Spinal cord (tissue), 10 donors: ENCODE results near the gene HOXD11. TPM values are rescaled to one million over a fixed set of nuclear protein-coding genes. Genes with fewer than 3 reads are reported as not detected.
A peak's percentile ranks its signal among the peaks of the same experiment; 100 is the strongest.

Source experiments
- DNase-seq, 6 donors: peaks; one replicate each; pipeline versions ENCODE4 v3.0.0 to v3.0.0-alpha.2; 2013 to 2015; ENCODE audit warnings: low spot score in 6 of 6, low read depth in 4 of 6
- H3K27ac ChIP-seq: one replicate; pipeline ENCODE4 v1.5.1; 2013; ENCODE audit warnings: low read depth, low read length, control low read depth
- H3K27me3 ChIP-seq: one replicate; pipeline ENCODE4 v1.6.1; 2013; ENCODE audit warnings: low read length; ENCODE audit not compliant: control insufficient read depth, insufficient read depth
- H3K36me3 ChIP-seq: one replicate; pipeline ENCODE4 v1.6.1; 2013; ENCODE audit warnings: low read length; ENCODE audit not compliant: control insufficient read depth, insufficient read depth
- H3K4me1 ChIP-seq: one replicate; pipeline ENCODE4 v1.6.1; 2013; ENCODE audit warnings: low read length; ENCODE audit not compliant: control insufficient read depth, insufficient read depth
- H3K4me3 ChIP-seq: one replicate; pipeline ENCODE4 v1.5.1; 2013; ENCODE audit warnings: low read depth, low read length, control low read depth
- H3K9me3 ChIP-seq: one replicate; pipeline ENCODE4 v1.6.1; 2013; ENCODE audit warnings: low read length; ENCODE audit not compliant: control insufficient read depth, insufficient read depth
- WGBS: methylation state at CpG from one replicate; pipeline ENCODE4 v1.1.5; 2013; ENCODE audit warnings: missing lambda C conversion rate; ENCODE audit not compliant: insufficient coverage; 5-methylcytosine and 5-hydroxymethylcytosine counted together
- polyA plus RNA-seq, 2 donors: library from polyadenylated mRNA; unstranded; fragments of 120-200 nt; gene quantifications; one replicate each; pipeline ENCODE4 v1.2.1, GENCODE V29; 2013; ENCODE audit not compliant: insufficient read length in 2 of 2
- total RNA-seq, 2 donors: library from RNA; depleted of rRNA in 1 of 2; stranded (reverse); fragments of 120-200 nt in 1 of 2; fragments of >200 nt in 1 of 2; gene quantifications; one replicate each; pipeline versions ENCODE4 v1.2.3 to v1.2.4, GENCODE V29; 2013 to 2014
- donor health status: healthy.

HOXD11 gene
- total and polyA plus RNA-seq, 4 donors = 0.39 to 1.4 (median 0.51) TPM; not detected in 1

- DNase-seq = peak in 2 of 6 donors; percentile 47 to 84
- H3K27me3 ChIP-seq = no peaks in the 10 kb centered on the region
- H3K9me3 ChIP-seq = no peaks in the 10 kb centered on the region
- H3K4me3 ChIP-seq = peak overlapping the region; percentile 84
- peaks cover 36% of the 10 kb centered on the region for H3K4me1 ChIP-seq
- peak overlapping the region; percentile 91 for H3K27ac ChIP-seq
- WGBS = 4% methylated on average over 11 of the region's 14 CpGs
- H3K36me3 ChIP-seq = peaks cover 7% of the 10 kb centered on the region
Observed at GRCh38 chr2:176138526-176138922, 31.4 kb downstream of the HOXD11 start.

DNA sequence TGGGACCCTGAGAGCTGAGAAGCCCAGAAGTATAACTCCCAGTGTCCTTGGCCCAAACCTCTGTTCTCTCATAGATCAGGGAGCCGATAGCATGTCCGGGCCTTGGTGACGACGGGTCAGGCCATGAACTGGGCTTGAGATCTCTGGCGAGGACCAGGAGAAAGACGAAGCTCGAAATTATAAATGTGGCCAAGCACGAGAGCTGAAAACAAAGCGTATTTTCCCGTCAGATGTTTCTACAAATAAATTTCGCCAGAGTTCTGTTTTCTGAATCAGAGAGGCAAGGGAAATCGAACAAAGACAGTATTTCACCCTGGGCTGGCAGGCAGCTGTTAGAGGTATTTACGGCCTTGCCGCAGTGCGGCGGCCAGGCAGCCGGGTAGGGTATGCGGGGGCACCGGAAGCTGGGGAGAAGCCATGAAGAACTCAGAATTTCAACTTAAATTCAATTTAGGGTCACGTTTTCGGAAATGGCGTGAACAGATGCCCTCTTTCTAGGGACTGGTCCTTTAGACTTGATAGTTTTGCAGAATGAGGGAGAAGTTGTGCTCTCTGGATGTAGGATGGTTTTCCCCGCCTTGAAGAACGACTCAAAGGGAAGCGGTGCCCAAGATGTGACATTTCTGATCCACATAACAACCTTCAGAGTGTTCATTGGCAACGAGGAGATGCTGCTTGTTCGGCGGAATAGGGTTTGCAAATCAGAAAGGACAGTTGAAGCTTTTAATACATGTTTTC, 32.0 kb downstream of the HOXD11 start:
- Histone ChIP-seq H3K27ac (peak overlapping the region; percentile 91), H3K4me3 (peak overlapping the region; percentile 84), H3K36me3 (peaks cover 7% of the 10 kb centered on the region), H3K4me1 (peaks cover 36% of the 10 kb centered on the region), H3K27me3 (no peaks in the 10 kb centered on the region), H3K9me3 (no peaks in the 10 kb centered on the region)
- 11% methylated on average over 25 of the region's 28 CpGs for WGBS
- DNase-seq = peak in 2 of 6 donors; percentile 66 to 88

DNA sequence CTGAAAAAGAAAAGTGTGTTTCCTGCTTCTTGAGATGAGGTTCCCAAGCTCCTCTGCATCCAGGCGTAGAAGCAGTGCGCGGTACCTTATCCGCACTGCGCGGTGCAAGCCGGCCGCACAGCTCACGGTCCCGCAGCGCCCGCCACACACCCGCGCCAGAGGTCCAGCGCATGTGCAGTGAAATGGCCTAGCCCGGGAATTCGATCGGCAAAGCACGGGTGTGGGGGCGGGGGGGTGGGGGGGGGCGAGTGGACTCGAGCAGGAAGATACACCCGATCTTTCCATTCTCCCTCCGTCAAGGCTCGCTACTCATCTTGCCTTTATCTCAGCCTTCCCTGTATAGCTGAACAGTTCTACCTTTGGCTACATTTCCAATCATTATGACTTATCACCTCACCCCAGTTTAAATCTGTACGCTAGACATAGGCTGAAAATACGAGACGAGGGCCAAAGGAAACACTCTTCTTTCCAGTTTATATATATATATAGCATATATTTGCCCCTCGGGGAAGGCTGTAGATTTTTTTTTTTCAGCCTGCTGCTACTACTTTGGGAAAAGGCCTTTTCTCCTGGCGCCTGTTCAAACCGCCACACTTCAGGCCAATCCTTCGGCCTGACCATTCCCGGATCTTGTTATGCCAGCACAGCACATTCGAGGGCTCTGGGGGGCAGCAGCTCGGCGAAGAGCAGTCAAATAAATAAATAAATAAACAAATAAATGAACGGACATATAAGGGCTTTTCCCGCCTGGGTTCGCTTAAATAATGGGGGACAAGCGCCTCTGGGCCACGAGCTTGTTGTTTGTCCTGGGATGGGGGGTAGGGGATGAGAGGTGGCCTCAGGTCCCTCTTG, 32.8 kb downstream of the HOXD11 start:
- peak in 2 of 6 donors; percentile 77 to 84 for DNase-seq
- H3K27me3 ChIP-seq = no peaks in the 10 kb centered on the region
- peaks cover 7% of the 10 kb centered on the region for H3K36me3 ChIP-seq
- H3K27ac ChIP-seq = peak overlapping the region; percentile 91
- no peaks in the 10 kb centered on the region for H3K9me3 ChIP-seq
- 7% methylated on average over 15 of the region's 41 CpGs for WGBS
- H3K4me1 ChIP-seq = peaks cover 32% of the 10 kb centered on the region
- peak overlapping the region; percentile 84 for H3K4me3 ChIP-seq

- WGBS = 5% methylated on average over 48 of the region's 48 CpGs
- peak overlapping the region; percentile 84 for H3K4me3 ChIP-seq
Observed at GRCh38 chr2:176140513-176141317, 33.6 kb downstream of the HOXD11 start.

GRCh38 chr2:176142281-176142680, 35.2 kb downstream of the HOXD11 start:
- Histone ChIP-seq H3K27me3 (no peaks in the 10 kb centered on the region), H3K4me3 (no peak overlapping the region), H3K27ac (no peak overlapping the region), H3K9me3 (no peaks in the 10 kb centered on the region), H3K36me3 (peaks cover 11% of the 10 kb centered on the region), H3K4me1 (peaks cover 39% of the 10 kb centered on the region)
- no peak for DNase-seq
- 50% methylated on average over 1 of the region's 2 CpGs for WGBS

More at GRCh38 chr2:176140513-176141317, 33.6 kb downstream of the HOXD11 start:
- Histone ChIP-seq H3K36me3 (peaks cover 7% of the 10 kb centered on the region), H3K27me3 (no peaks in the 10 kb centered on the region), H3K27ac (peak overlapping the region; percentile 91), H3K4me1 (peaks cover 31% of the 10 kb centered on the region), H3K9me3 (no peaks in the 10 kb centered on the region)
- DNase-seq = peak in 3 of 6 donors; percentile 84 to 95 (median 94)

DNA sequence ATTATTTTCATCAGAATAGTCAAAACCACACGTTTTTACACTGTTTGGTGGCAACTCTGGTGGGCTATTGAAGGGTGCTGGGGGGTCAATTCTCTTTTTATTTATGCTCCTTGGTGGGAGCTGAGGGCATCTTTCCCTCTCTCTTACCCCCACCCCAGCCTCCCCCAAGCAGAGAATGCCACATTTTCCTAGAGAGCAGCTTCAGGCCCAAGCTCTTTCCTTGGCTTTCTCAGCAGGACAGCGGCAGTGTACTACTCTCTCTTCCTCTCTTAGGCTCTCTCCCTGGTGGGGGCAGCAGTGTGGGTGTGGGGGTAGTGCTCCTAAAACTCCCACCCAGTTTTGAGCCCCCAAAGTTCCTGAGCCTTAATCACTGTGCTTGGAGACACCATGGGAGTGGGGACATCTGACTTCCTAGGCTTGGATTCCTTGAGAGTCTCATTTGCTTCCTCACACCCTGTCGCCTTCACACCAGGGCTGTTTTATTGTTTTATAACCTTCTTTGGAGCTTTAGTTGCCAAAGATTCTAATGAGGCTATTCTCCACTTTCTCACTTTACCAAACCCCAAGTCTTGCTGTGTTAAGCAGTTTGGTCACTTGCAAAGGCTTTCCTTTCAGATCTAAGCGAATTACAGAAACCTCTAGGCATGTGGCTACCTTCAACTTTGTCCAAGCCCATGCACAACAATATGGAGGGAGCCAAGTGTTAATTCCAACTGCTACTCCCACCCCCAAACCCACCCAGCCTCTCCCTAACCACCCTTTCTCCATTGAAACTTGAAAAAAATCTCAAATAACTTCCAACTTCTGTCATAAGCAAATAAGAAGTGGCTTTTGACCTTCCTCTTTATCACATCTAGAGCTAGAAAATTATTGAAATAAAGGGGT, 38.2 kb downstream of the HOXD11 start:
- no peaks in the 10 kb centered on the region for H3K9me3 ChIP-seq
- H3K36me3 ChIP-seq = peaks cover 31% of the 10 kb centered on the region
- WGBS = 40% methylated on average over 1 of the region's 4 CpGs
- H3K4me3 ChIP-seq = no peak overlapping the region
- H3K4me1 ChIP-seq = peaks cover 62% of the 10 kb centered on the region
- peaks cover 2% of the 10 kb centered on the region for H3K27me3 ChIP-seq
- peak overlapping the region; percentile 17 for H3K27ac ChIP-seq
- no peak for DNase-seq

GRCh38 chr2:176146101-176146500, 39.0 kb downstream of the HOXD11 start:
- Histone ChIP-seq H3K27ac (no peak overlapping the region), H3K36me3 (peaks cover 33% of the 10 kb centered on the region), H3K4me1 (peaks cover 62% of the 10 kb centered on the region), H3K4me3 (peak overlapping the region; percentile 14), H3K9me3 (no peaks in the 10 kb centered on the region), H3K27me3 (peaks cover 2% of the 10 kb centered on the region)
- peak in 1 of 6 donors; percentile 75 for DNase-seq
- 20% methylated on average over 1 of the region's 6 CpGs for WGBS

- Histone ChIP-seq H3K36me3 (peaks cover 33% of the 10 kb centered on the region), H3K4me3 (peak overlapping the region; percentile 14), H3K9me3 (no peaks in the 10 kb centered on the region), H3K27me3 (peaks cover 2% of the 10 kb centered on the region), H3K27ac (peak overlapping the region; percentile 11), H3K4me1 (peaks cover 64% of the 10 kb centered on the region)
- peak in 1 of 6 donors; percentile 32 for DNase-seq
Observed at GRCh38 chr2:176146645-176147044, 39.6 kb downstream of the HOXD11 start.
